Fibroblast of the aortic adventitia (primary cell): ENCODE measurements around the gene TRIM37. TPM values are rescaled to one million over a fixed set of nuclear protein-coding genes. Genes with fewer than 3 reads are reported as not detected.
"Not testable (repeated sequence)": the region's sequence is repeated elsewhere in the genome, so short reads cannot be mapped to it uniquely, and the experiment has no call there.

ENCODE experiments used
- DNase-seq: peaks from one replicate; pipeline ENCODE4 v3.0.0-alpha.2; 2010; ENCODE audit warnings: low read depth
- H3K4me3 ChIP-seq: 2 replicates; pipeline ENCODE4 v1.5.1; 2011; ENCODE audit warnings: low read depth, mild to moderate bottlenecking, control low read depth, low read length, moderate library complexity
- total RNA-seq: library from RNA; depleted of rRNA; stranded (reverse); fragments of >200 nt; gene quantifications from 2 replicates; pipeline ENCODE4 v1.2.3, GENCODE V29; 2012; ENCODE audit warnings: low replicate concordance
- TF ChIP-seq, protein P1 (sequence below): IDR thresholded peaks from 2 replicates; pipeline ENCODE4 v1.5.1; 2011; ENCODE audit warnings: mild to moderate bottlenecking, low read length, control low read depth, inconsistent platforms; ENCODE audit not compliant: insufficient read depth

TRIM37 gene
- total RNA-seq, 1 donor: 42.0 TPM

DNA sequence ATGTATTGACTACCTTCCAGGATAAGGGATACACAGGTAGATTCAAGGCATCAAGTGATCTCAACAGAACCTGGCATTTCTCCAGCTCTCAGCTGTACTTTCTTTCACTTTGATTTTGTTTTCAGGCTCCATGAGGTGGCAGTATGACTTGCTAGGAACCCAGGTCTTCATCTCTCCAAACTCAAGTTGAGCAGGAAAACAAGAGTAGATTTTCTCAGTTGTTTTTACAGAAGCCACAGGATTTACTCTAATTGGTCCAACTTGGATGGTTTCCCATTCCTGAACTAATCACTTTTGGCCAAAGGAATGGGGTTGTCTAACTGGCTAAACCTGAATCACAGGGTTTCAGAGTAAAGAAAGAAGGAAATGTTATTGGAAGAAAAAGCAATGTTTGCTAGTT, 146.6 kb downstream of the TRIM37 start:
- DNase-seq: peak; percentile 58
- TF ChIP-seq, protein P1, sequence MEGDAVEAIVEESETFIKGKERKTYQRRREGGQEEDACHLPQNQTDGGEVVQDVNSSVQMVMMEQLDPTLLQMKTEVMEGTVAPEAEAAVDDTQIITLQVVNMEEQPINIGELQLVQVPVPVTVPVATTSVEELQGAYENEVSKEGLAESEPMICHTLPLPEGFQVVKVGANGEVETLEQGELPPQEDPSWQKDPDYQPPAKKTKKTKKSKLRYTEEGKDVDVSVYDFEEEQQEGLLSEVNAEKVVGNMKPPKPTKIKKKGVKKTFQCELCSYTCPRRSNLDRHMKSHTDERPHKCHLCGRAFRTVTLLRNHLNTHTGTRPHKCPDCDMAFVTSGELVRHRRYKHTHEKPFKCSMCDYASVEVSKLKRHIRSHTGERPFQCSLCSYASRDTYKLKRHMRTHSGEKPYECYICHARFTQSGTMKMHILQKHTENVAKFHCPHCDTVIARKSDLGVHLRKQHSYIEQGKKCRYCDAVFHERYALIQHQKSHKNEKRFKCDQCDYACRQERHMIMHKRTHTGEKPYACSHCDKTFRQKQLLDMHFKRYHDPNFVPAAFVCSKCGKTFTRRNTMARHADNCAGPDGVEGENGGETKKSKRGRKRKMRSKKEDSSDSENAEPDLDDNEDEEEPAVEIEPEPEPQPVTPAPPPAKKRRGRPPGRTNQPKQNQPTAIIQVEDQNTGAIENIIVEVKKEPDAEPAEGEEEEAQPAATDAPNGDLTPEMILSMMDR: peak; percentile 27
- no peak overlapping the region for H3K4me3 ChIP-seq

DNA sequence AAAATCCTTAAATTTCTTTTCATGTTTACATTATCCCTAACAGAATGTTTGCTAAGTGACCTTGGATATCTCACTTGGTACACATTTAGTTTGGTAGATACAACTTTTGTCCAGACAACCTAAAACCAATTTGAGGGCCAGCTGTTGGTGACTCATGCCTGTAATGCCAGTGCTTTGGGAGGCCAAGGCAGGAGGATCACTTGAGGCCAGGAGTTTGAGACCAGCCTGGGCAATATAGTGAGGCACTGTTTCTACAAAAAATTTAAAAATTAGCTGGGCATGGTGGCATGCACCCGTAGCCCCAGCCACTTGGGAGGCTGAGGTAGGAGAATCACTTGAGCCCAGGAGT, 149.0 kb downstream of the TRIM37 start:
- DNase-seq, H3K4me3 ChIP-seq: not testable (repeated sequence)

DNA sequence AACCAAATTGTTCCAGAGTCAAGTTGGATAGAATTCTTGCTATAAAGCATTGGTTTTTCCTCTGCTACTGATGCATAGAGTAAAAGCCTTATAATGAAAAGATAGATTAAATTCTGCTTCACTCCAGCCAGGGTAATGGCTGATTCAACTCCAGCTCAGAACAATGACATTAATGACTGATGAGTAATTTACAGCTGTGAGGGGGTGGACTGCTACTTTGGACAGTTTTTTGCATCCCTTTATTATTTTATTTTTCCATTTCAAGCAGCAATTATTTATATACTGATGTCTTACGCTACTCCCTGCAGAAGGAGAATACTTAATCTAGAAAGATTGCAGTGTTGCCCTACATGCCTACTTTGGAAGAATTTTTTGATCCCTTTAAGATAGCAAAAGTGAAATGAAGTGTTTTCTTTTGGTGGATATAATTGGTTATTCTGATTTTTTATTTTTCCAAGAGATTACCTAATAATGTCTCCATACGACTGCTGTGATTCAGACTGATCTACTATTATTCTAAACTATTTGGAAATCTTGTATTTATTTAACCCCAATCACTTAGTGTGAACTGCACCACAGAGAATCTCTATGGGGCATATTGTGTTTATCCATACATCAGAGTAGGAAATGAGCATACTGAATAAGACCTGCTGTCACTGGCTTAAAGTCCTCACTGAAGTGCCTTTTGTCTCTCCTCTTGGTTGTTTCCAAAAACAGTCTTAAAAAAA, 149.5 kb downstream of the TRIM37 start:
- TF ChIP-seq, protein P1: no peak
- peak; percentile 45 for DNase-seq
- no peak overlapping the region for H3K4me3 ChIP-seq

DNA sequence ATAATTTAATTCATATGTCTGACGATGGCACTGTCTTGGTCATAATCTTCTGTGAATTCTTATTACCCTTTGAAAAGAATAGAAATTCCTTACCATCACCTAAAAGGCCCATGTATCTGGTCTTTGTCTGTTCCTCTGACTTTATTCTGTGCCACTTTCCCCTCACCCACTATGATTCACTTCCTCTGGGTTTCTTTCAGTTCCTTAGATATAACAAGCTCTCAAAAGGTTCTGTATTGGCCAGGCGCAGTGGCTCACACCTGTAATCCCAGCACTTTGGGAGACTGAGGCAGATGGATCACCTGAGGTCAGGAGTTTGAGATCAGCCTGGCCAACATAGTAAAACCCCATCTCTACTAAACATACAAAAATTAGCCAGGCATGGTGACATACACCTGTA, 152.3 kb downstream of the TRIM37 start:
- not testable (repeated sequence) for DNase-seq, H3K4me3 ChIP-seq

DNA sequence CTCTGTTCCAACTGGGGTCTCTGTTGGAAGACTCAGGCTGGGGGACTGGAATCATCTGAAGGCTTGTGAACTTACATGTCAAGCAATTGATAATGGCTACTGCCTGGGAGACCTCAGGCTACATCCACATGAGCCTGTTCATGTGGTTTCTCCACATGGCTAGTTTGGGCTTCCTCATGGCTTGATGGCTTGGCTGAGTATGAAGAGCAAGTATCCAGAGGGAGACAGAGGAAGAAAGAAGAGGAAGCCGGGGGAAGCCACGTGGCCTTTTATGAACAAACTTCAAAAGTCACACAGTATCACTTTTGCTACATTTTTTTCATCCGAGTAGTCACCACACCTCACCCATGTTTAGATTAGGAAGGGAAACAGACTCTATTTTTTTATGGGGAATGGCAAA, 158.9 kb downstream of the TRIM37 start:
- DNase-seq: no peak
- TF ChIP-seq, protein P1: no peak
- H3K4me3 ChIP-seq: no peak overlapping the region

DNA sequence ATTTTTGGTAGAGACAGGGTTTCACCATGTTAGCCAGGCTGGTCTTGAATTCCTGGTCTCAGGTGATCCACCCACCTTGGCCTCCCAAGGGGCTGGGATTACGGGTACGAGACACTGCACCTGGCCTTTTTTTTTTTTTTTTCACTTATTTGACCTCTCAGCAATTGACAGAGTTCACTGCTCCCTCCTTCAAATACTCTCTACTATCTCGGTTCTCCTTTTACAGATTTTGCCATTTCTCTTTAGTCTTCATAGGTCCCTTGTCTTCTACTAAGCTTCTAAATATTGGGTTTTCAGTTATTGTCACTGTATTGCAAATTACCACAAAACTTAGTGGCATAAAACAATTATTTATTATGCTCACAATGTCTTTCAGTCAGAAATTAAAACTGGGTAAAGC, 159.3 kb downstream of the TRIM37 start:
- no peak overlapping the region for H3K4me3 ChIP-seq
- TF ChIP-seq, protein P1: no peak
- no peak for DNase-seq

DNA sequence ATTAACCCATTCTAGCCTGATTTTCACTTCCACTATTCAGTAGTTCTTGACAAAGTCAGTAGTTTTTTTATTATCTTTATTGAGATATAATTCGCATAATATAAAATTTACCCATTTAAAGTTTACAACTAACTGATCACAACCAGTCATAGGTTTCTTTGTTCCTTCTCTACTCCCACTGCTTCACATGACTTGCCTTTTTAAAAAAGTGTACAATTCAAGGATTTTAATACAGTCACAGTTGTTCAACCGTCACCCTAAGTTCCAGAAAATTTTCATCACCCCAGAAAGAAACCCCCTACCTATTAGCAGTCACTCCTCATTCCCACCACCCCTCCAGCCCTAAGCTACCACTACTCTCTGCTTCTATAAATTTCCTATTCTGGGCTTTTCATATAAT, 162.5 kb downstream of the TRIM37 start:
- no peak for DNase-seq
- H3K4me3 ChIP-seq: no peak overlapping the region
- TF ChIP-seq, protein P1: no peak

DNA sequence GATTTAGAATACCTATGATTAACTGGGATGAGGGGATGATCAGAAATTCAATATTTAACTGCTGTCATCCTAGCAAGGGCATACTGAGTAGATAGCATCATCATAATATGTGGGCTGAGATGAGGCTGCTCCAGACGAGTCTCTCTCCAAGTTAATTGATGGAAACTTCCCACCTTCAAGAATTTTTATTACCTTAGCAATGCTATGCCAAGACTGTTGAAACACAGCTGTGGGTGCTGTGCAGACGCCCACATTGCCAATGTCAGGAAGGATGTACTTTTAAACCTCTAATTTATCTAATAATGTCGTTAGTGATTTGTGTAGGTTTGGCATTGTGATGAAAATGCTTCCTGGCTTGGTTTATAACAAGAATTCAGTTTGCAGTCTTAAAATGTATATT, 170.4 kb downstream of the TRIM37 start:
- TF ChIP-seq, protein P1: no peak
- no peak overlapping the region for H3K4me3 ChIP-seq
- no peak for DNase-seq
